G401 (cell line): ENCODE results near the gene APOBEC3H. TPM values are rescaled to one million over a fixed set of nuclear protein-coding genes. Genes with fewer than 3 reads are reported as not detected.
"Not testable (repeated sequence)": the region's sequence is repeated elsewhere in the genome, so short reads cannot be mapped to it uniquely, and the experiment has no call there.

Experiments
- DNase-seq: peaks from one replicate; pipeline ENCODE4 v3.0.0-alpha.2; 2015; ENCODE audit warnings: low spot score
- in situ Hi-C: cut with HindIII; loops from 2 replicates; pipeline ENCODE4 v1.10.0; 2016; ENCODE audit warnings: low sequenced_read_pairs, mixed read lengths
- total RNA-seq: library from RNA; depleted of rRNA; stranded (reverse); fragments of >200 nt; shearing (Covaris generic); gene quantifications from 2 replicates; pipeline ENCODE4 v1.2.3, GENCODE V29; 2014

Gene APOBEC3H
- total RNA-seq, 1 experiment from 2014 or later: 2.1 TPM

DNA sequence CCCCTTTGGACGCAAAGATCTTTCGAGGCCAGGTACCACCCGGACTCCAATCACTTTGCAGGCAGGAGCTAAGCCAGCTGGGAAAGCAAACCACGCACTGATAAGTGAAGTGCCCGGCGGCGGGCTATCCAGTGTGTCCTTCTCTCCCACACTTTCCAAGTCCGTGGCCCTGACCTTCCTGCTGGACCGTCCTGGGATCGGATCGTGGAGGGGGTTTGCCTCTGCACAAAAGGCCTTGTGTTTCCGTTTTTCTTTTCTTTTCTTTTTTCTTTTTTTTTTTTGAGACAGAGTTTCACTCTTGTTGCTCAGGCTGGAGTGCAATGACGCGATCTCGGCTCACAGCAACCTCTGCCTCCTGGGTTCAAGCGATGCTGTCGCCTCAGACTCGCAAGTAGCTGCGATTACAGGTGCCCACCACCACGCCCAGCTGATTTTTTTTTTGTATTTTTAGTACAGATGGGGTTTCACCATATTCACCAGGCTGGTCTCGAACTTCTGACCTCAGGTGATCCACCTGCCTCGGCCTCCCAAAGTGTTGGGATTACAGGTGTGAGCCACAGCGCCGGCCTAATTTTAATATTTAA, 17.9 kb upstream of the APOBEC3H start:
- in situ Hi-C loops, DNase-seq: not testable (repeated sequence)

DNA sequence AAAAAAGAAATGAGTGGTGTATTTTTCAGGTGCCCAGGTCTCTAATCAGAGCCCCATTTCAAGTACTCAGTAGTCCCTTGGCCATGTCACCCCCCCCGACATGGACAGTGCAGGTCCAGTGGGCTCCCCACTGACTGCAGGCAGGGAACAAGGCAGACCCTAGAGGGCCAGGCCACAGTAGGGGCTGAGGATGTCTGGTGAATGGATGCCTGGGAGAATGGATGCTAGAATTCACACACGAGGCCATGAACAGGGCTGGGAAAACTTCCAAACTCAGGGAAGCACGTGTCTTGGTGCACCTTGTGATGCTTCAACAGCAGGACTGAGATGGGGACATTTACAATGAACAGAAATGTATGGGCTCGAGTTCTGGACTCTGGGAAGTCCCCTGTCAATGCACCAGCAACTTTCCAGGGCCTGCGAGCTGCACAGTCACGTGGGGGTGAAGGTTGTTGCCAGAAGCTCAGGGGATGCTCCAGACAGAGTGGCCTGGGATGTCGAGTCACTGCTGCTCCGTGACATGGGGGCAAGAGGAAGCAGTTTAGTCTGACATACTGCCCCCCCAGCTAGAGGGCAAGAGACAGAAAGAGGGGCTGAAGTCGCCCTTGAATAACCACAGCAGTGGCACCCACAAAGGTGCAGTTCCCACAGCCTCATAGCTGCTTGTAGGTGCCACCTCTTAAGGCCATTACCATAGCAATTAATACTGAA, 16.8 kb upstream of the APOBEC3H start:
- DNase-seq: no peak
- in situ Hi-C loops: no loop called here

DNA sequence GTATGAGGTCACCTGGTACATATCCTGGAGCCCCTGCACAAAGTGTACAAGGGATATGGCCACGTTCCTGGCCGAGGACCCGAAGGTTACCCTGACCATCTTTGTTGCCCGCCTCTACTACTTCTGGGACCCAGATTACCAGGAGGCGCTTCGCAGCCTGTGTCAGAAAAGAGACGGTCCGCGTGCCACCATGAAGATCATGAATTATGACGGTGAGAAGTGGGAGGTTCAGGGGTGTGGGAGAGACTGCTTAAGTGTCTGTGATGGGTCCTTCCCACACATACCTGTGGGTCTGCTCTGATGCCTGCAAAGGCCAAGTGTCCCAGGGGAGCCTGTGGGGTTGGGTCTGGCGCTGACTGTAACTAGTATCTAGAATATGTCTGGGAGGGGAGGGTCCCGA, 16.0 kb upstream of the APOBEC3H start:
- in situ Hi-C loops: no loop called here

DNA sequence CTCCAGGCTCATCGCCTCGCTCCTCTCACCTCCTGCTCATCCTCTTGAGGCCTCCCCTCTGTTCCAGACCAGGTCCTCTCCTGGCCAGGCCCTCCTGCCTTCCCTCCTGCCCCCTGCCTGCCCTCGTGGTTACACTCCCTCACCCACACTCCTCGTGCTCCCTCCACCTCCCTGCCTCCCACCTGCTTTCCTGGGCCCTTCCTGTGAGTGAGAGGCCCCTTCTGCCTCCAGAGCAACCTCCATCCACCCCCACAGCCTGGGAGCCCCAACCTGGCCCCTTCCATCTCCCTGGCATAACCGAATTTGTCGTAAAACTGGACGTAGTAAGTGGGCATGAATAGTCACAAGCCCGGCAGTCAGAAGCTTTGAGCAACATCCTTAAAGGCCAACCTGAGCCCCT, 15.4 kb upstream of the APOBEC3H start:
- DNase-seq: no peak
- in situ Hi-C loops: no loop called here

More for the DNA sequence above, 16.0 kb upstream of the APOBEC3H start:
- no peak for DNase-seq

DNA sequence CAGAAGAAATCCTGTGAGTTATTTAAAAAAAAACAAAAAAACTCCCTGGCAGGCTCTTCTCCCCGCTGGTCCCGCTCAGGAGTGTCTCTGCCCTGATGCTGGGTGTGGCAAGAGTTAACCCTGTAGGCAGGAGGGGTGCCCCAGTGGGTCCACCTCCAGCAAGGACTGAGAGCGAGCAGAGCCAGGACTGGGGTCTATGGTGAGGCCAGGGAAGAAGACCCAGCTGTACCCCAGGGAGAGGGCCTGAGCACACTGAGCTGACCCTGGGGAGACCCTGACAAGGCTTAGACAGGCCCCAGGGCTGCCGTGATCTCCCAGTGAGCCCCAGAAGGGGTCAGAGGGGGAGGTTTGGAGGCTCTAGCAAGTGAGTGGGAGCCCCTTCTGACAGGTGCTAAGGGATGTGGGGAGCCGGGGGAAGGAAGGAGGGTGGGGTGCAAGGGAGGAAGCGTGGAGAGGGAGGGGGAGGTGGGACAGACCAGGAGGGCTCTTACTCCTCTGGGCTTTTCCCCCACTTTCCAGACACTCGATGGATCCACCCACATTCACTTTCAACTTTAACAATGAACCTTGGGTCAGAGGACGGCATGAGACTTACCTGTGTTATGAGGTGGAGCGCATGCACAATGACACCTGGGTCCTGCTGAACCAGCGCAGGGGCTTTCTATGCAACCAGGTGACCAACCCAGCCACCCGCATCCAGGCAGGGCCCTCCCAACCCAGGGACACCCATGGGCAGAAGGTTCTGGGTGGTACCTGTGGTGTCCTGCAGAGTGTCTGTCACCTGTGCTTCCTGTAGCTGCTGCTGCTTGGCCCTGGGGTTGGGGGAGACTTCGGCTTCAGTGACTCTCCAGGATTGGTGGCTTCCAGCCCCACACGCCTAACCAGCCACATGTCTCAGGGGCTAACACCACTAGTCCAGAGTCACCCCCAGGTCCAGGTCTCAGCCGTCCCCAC, 13.6 kb upstream of the APOBEC3H start:
- no peak for DNase-seq
- in situ Hi-C loops: no loop called here

DNA sequence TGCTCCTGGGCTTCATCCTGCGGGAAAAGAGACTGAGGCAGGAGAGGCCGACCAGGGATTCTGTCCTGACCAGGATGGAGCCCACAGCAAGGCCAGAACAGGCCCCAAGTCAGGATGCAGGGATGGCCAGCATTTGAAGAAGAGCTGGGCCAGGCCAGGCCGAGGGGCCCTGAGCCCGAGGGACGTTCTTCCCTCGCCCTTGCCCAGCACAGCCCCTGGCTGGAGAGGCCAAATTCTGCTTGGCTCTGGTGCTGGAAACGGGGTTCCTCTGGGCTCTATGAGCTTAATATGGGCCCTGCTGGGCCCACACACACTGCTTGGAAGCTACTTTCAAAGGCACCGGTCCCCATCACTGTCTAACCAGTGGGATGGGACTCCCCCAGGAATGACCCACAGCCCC, 12.4 kb upstream of the APOBEC3H start:
- DNase-seq: no peak
- in situ Hi-C loops: no loop called here

DNA sequence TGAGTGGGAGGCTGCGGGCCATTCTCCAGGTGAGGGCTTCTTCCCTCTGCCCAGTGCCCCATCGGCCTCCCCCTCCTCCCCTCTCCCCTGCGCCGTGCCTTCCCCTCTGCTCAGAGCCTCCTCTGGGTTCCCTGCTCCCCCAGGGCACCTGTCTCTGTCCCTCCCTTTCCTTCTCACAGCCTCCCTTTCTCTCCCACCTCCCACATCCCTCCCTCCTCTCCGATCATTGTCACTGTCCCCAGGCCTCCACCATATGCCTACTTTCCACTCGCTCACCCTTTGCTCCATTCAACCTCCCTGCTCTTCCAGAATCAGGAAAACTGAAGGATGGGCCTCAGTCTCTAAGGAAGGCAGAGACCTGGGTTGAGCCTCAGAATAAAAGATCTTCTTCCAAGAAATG, 9.9 kb upstream of the APOBEC3H start:
- DNase-seq: no peak
- in situ Hi-C loops: no loop called here

DNA sequence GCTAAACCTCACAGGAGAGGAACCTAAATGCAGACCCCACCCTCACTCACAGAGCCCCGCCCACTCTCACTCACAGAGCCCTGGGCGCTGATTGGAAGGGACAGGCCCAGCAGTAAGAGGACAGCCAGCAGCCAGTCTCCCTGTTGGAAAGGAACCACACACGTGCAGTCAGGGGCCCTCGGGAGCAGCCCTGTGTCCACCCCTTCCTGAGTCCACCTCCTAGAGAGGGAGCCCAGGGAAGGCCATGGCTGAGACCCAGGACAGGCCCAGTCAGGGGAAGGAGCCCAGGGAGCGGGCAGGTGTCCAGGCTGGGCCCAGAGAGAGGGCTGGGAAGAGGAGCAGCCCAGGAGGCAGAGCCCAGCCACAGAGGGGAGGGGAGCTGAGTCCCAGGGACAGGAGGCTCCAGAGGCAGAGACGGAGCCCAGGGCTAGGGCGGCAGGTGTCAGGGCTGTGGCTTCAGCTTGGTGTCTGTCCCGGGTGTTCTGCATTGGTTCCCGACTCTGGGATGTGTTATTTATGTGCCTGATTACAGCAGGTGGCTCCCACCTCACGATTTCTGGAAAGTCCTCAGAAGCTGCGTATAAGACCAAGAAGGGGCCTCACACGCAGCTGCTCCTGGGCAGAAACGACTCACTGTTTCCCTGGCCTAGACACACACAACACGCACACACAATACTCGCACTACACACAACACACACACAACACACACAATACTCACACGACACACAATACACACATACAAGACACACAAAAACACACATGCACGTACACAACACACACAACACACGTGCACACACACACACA, 9.0 kb upstream of the APOBEC3H start:
- no peak for DNase-seq
- in situ Hi-C loops: no loop called here

DNA sequence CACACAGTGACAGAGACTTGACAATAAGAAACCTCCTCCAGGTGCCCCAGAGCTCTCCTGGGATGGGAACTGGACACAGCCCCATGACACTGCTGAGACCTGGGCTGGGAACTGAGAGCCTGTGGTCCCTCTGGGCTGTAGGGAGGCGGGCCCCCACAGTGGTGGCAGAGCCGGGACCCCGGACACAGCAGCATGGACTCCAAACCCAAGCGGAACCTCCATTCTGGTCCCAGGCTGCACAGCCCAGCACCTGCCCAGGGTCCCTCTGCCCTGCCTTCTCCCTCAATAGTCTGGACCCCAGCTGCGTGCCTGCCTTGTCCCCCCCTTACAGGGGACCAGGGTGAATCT, 8.4 kb upstream of the APOBEC3H start:
- in situ Hi-C loops: no loop called here
- no peak for DNase-seq

DNA sequence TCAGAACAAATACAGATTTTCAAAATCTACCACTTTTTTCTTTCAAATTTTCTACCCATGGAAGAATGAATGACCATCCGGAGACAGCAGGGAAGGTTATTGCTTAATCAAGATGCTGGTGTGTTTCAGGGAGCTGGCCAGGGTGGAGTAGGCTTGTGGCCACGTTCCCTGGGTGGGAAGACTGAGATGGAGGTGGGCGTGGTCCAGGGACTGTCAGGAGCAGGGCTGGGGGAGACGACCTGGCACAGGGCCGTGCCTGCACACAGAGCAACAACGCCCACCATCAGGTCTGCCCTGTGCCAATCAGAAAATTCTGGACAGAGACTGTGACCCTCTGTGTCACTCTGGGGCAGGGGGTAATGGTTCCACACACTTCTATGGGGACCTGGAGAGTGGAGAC, 7.1 kb upstream of the APOBEC3H start:
- DNase-seq: no peak
- in situ Hi-C loops: no loop called here

DNA sequence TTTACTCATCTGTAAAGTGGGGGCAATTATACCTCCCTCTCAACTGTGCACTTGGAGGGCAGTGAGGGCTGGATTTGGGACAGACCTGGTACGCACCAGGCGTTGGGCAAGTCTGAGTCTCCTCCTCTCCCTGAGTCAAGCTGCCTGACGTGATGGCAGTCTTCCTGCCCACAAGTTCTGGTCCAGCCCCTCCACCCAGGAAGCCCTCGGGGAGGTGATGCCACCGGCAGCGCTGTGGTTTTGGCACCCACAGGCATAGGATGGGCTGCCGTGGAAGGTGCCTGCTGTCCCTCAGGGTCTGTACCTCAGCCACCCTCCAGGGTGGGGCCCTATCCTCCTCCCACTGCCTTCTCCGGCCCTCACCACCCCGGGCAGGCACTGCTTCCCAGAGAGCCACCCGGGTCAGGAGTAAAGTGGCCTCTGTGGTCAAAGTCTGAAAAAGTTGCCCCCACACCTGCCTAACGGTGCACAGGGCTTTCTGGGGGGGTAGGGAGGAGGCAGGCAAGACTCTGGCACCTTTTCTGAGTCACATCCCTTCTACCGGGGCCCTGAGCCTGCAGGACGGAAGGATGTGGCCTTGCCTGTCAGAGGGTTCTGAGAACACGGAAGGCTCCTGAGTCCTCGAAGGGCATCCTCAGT, 6.5 kb upstream of the APOBEC3H start:
- no peak for DNase-seq
- in situ Hi-C loops: no loop called here

DNA sequence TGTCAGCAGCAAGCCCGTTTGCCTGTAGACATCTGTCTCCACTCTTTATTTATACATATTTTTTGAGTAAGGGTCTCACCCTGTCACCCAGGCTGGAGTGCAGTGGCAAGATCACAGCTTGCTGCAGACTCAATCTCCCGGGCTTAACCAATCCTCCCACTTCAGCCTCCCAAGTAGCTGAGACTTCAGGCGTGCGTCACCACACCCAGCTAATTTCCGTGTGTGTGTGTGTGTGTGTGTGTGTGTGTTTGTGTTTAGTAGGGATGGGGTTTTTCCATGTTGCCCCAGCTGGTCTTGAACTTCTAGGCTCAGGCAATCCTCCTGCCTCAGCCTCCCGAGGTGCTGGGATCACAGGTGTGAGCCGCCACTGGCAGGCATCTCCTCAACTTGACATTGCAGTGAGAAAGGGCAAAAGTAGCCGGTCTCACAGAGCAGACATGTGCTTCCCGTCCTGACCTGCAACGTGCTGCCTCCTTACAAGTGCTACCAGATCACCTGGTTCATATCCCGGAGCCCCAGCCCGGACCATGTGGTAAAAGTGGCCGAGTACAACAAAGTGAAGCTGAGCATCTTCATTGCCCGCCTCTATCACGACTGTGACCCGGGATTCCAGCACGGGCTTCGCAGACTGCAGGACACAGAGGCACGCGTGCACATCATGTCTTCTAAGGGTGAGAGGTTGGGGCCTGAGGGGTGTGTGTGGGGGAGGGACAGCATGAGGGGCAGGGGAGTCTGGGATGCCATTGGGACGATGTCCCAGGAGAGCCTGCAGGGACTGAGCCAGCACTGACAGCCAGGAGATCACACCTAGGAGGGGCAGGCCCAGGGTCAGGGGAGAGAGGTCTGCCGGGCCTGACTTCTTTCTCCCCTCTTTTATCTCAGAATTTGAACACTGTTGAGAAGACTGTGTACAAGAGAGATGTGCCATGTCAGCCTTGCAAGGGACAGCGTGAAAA, 5.6 kb upstream of the APOBEC3H start:
- in situ Hi-C loops: no loop called here
- no peak for DNase-seq

DNA sequence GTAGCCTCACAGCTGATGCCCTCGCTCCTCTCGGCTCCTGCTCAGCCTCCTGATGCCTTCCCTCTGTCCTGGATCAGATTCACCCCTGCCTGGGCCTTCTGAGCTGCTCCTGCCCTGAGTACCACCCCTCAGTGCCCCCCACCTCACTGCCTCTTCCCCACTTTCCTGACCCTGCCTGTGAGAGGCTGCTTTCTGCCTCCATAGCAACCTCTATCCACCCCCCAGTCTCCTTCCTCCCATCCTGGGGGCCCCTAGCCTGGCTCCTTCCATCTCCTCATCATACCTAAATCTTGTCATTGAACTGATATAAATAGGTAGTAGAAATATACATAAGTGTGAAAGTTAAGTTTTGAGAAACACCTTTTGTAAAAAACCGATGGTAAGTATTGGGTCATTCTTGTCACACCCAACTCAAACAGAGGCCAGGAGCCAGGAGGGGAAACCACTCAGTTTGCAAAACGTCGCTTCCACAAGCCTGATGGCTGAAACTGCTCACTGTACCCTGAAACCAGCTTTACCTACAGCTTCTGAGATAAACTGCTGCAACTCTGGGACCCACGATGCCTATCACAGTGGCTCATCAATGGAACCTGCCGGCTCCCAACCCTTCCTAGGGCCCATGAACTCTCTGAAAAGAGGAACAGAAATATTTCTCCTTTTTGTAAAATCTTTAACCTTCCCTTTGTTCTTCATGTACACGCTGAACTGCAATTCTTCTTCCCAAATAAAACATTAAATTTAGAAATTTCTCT, 4.8 kb upstream of the APOBEC3H start:
- in situ Hi-C loops: no loop called here

DNA sequence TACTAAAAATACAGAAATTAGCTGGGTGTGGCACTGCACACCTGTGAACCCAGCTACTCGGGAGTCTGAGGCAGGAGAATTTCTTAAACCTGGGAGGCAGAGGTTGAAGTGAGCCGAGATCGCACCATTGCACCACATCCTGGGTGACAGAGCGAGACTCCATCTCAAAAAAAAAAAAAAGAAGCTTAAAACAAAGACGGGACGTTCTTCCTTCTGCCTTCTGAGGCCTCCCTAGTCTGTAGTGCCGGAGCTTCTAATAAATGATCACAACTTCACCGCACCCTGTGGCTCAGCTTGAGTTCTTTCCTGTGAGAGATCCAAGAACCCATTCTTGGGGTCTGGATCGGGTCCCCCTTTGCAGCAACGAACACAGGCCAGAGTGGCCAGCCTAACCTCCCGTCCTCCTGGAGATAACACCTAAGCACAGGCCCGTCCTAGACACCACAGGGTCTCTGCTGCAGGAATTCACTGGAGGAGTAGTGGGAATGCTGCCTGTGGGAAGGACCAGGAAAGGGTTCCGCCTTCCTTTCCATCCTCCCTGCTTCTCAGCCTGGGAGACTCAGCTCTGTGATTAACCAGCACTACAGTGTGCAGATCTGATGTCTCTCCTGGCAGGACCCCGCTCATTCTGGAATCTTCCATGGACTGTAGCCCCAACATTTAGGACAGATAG, 2.2 kb upstream of the APOBEC3H start:
- DNase-seq: no peak
- in situ Hi-C loops: no loop called here

More for the DNA sequence above, 4.8 kb upstream of the APOBEC3H start:
- no peak for DNase-seq

DNA sequence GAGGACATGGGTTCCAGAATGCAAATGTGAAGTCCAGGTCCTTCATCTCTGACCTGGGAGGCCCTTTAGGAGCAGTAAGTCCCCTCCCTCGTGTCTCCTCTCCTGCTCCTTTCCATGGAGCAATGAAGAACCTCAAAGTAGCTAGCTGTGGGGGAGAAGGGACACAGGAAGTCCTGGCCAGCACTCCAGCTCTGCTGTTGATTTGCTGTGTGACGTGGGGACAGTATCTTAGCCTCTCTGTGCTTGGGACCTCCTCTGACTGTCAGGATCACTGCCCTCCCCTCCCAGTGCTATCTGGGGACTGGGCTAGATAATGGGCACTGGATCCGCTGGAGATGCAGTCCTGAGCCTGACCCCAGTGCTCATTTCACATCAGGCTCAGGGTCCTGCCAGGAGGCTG, 1.1 kb upstream of the APOBEC3H start:
- in situ Hi-C loops: no loop called here

DNA sequence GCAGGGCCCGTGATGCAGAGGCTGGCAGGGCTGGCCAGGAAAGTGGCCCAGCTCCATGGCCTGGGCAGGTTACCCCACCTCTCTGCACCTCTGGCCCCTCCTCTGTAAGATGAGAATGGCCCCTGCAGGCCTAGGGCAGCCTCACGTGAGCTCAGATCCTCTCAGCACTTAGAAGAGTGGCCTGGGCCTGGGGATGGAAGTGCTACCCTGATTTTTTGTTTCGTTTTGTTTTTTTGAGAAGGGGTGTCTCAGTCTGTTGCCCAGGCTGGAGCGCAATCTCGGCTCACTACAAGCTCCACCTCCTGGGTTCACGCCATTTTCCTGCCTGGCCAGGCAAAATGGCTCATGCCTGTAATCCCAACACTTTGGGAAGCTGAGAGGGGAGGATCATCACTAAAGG, 982 bp downstream of the APOBEC3H start:
- in situ Hi-C loops: no loop called here
- peak; percentile 36 for DNase-seq

More for the DNA sequence above, 1.1 kb upstream of the APOBEC3H start:
- DNase-seq: no peak

DNA sequence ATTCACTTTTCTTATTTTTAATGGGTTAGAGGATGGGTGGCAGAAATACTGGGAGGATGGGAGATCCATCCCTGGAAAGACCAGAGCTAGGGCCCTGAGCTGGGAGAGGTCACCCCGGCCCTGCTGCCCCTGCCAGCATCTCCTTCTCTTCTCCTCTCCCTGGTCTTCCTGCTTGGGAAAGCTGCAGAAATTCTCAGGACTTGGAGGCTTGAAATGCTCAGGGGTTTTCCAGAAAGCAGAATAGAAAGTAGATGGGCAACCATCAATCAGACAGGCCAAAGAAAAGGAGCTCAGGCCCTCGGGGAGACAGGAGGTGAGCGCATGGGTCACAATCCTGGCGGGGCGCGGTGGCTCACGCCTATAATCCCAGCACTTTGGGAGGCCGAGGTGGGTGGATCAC, 1.5 kb downstream of the APOBEC3H start:
- no peak for DNase-seq
- in situ Hi-C loops: no loop called here
